Ovary (tissue), 9 donors: ENCODE data around the gene PUS7L. TPM values are rescaled to one million over a fixed set of nuclear protein-coding genes. Genes with fewer than 3 reads are reported as not detected.
"Not testable (repeated sequence)": the region's sequence is repeated elsewhere in the genome, so short reads cannot be mapped to it uniquely, and the experiment has no call there.

Experiments
- DNase-seq, 5 donors: peaks; one replicate each; pipeline ENCODE4 v3.0.0-alpha.2; 2019 to 2020
- H3K27ac ChIP-seq, 2 donors: fragments of 200-600 bp; one replicate each; pipeline versions ENCODE4 v1.5.1 to v1.8.0; 2019 to 2022
- H3K27me3 ChIP-seq: fragments of 200-600 bp; one replicate; pipeline ENCODE4 v1.8.0; 2022
- H3K36me3 ChIP-seq: fragments of 200-600 bp; sonication (generic); one replicate; pipeline ENCODE4 v1.5.1; 2019
- H3K4me1 ChIP-seq: one replicate; pipeline ENCODE4 v1.8.1; 2013; ENCODE audit warnings: mild to moderate bottlenecking, moderate library complexity; ENCODE audit not compliant: insufficient read depth
- H3K4me3 ChIP-seq: fragments of 200-600 bp; sonication (generic); one replicate; pipeline ENCODE4 v1.5.1; 2017
- H3K9me3 ChIP-seq, 2 donors: fragments of 200-600 bp in 1 of 2; sonication (generic) in 1 of 2; one replicate each; pipeline versions ENCODE4 v1.5.1 to v1.8.1; 2013 to 2019; ENCODE audit warnings: mild to moderate bottlenecking in 1 of 2, moderate library complexity in 1 of 2
- EP300 ChIP-seq: sonication (generic); formaldehyde crosslinking; IDR thresholded peaks from one replicate; pipeline ENCODE4 v1.6.1; 2017; ENCODE audit warnings: antibody characterized with exemption
- POLR2A ChIP-seq: fragments of 450-650 bp; IDR thresholded peaks from one replicate; pipeline ENCODE4 v1.6.1; 2017; ENCODE audit warnings: antibody characterized with exemption, mild to moderate bottlenecking, moderate library complexity
- whole genome bisulfite sequencing, 3 donors: extraction: QIAGEN DNeasy Blood & Tissue Kit in 1 of 3; methylation state at CpG; one replicate each; pipeline versions ENCODE4 v1.1.5 to v1.1.7; 2013 to 2017; 5-methylcytosine and 5-hydroxymethylcytosine counted together
- intact Hi-C, 4 donors: fragments of 100-400 bp; cut with DNase I; formaldehyde crosslinking; loops; one replicate each; pipeline versions ENCODE4 v1.11.0 to v1.15.1; 2022 to 2023
- polyA plus RNA-seq, 2 donors: library from polyadenylated mRNA; stranded (reverse); fragments of 200-250 nt in 1 of 2; fragments of 350-450 nt in 1 of 2; fragmentation: Illumina TruSeq in 1 of 2; extraction: RNeasy Lipid Tissue Mini Kit (QIAGEN cat#74804) in 1 of 2; gene quantifications; one replicate each; pipeline ENCODE4 v1.2.3, GENCODE V29; 2013 to 2014
- total RNA-seq, 7 donors: library from RNA; depleted of rRNA in 2 of 7; stranded (reverse); fragments of >200 nt in 2 of 7; fragmentation: NEBNext Ultra II Directional in 3 of 7; extraction: Animal tissue kit (Norgen Biotek cat#: 25700) in 3 of 7; gene quantifications; one replicate each; pipeline versions ENCODE4 v1.1.0 to v1.2.4, GENCODE V29; 2016 to 2023
- TF ChIP-seq, protein P1 (sequence below), 3 donors: fragments of 450-650 bp in 2 of 3; fragments of 200-600 bp in 1 of 3; IDR thresholded peaks; one replicate each; pipeline versions ENCODE4 v1.5.1 to v1.8.0; 2016 to 2022; ENCODE audit warnings: antibody characterized with exemption in 3 of 3, mild to moderate bottlenecking in 1 of 3
- donor health status: DM: no; HTN: no; CAD: no; lungs with moderate emphysema.
- donor health status: DM: no; HTN: no; CAD: no.
- donor health status: Bipolar disorder and iron deficiency.
- donor health status: DM: yes; HTN: yes; CAD: no.
- donor health status: DM: no; HTN: no; CAD: no.
- donor health status: DM: yes; HTN: yes; CAD: no.

Gene PUS7L
- total and polyA plus RNA-seq, 9 donors = 1.6 to 25.3 (median 11.8) TPM

DNA sequence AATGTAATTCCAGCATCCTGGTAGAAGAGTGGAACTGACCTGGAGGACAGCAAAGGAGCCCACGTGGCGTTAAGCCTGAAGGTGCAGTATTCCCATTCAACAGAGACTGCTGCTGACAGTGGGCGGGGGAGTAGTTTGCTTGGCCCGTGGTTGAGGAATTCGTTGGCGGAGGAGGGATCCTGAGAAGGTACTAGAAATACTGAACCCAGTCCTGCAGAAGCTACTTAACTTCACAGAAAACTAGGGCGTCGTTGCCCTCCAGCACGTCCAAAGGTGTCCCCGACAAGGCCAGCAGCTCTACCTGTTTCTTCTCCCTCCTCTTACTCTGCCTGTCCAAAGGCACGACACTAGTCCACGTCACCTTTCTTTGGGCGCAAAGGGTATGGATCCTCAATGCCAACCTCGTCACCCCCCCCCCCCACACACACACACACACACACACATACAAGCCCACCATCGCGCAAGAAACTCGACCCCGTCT lies 303 bp downstream of the PUS7L start:
- WGBS, 3 donors = 0 to 1% (median 0%) methylated on average over 18 of the region's 18 CpGs
- peak in 2 of 5 donors; percentile 34 to 53 for DNase-seq
- no peaks in the 10 kb centered on the region for H3K9me3 ChIP-seq
- no peaks in the 10 kb centered on the region for H3K27me3 ChIP-seq
- H3K4me3 ChIP-seq = peak overlapping the region; percentile 89
- H3K36me3 ChIP-seq = no peaks in the 10 kb centered on the region
- H3K27ac ChIP-seq = peak overlapping the region in 1 of 2 donors; percentile 72
- H3K4me1 ChIP-seq = peaks cover 12% of the 10 kb centered on the region
- TF ChIP-seq, protein P1, sequence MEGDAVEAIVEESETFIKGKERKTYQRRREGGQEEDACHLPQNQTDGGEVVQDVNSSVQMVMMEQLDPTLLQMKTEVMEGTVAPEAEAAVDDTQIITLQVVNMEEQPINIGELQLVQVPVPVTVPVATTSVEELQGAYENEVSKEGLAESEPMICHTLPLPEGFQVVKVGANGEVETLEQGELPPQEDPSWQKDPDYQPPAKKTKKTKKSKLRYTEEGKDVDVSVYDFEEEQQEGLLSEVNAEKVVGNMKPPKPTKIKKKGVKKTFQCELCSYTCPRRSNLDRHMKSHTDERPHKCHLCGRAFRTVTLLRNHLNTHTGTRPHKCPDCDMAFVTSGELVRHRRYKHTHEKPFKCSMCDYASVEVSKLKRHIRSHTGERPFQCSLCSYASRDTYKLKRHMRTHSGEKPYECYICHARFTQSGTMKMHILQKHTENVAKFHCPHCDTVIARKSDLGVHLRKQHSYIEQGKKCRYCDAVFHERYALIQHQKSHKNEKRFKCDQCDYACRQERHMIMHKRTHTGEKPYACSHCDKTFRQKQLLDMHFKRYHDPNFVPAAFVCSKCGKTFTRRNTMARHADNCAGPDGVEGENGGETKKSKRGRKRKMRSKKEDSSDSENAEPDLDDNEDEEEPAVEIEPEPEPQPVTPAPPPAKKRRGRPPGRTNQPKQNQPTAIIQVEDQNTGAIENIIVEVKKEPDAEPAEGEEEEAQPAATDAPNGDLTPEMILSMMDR (IDR thresholded peaks at IDR 0.05) = no peak
- TF ChIP-seq EP300 (no peak), POLR2A (no peak)
- intact Hi-C loops = no loop called here

DNA sequence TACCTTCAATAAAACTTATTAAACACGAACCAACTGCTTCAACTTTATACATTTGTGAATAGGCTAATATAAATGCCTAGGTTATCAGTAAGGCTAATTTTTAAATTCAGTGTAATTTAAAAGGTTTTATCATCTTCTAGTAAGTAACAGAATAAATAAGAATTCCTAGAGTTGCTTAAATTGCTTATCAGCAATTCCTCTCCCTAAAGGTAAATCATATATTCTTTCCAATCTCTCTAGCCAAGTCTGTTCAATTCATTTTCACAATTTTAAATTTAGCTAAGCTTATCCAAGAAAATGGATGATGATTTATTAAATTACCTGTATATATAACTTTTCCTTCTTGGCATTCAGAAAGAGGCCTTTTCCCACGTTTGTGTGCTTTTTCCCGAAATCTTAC lies 4.6 kb downstream of the PUS7L start:
- Histone ChIP-seq H3K4me1 (peaks cover 5% of the 10 kb centered on the region), H3K36me3 (no peaks in the 10 kb centered on the region), H3K27ac (no peak overlapping the region), H3K27me3 (no peaks in the 10 kb centered on the region), H3K4me3 (no peak overlapping the region), H3K9me3 (peaks cover 0 to 3% of the 10 kb centered on the region in 2 donors)
- TF ChIP-seq, protein P1 (IDR thresholded peaks at IDR 0.05) = no peak
- TF ChIP-seq EP300 (no peak), POLR2A (no peak)
- no peak for DNase-seq
- 88 to 90% (median 90%) methylated on average over 3 of the region's 3 CpGs for WGBS, 3 donors
- intact Hi-C loops = no loop called here

- H3K4me1 ChIP-seq, intact Hi-C loops, H3K4me3 ChIP-seq, H3K27me3 ChIP-seq, DNase-seq, H3K36me3 ChIP-seq, H3K9me3 ChIP-seq, H3K27ac ChIP-seq: not testable (repeated sequence)
- 94 to 97% (median 94%) methylated on average over 5 to 6 of the region's 6 CpGs for WGBS, 3 donors
Measured at GRCh38 chr12:43751360-43751759, 7.2 kb downstream of the PUS7L start.

DNA sequence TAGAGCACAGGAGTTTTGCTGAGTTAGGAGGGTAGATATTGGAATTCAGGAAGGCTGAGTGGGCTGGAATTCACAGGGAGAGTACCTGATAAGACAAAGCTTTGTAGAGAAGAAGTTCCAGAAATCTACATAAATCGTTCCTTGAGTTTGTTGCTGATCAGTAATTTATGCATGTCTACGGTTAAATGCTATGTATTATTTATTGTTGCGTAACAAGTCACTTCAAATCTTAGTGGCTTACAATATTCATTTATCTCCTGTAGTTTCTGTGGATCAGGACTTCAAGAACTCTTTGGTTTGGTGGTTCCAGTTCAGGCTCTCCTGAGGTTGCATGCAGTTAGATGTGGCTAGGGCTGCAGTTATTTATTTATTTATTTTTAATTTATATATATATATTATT lies 7.8 kb downstream of the PUS7L start:
- Histone ChIP-seq H3K27ac (no peak overlapping the region), H3K4me3 (no peak overlapping the region), H3K27me3 (no peaks in the 10 kb centered on the region), H3K36me3 (no peaks in the 10 kb centered on the region), H3K4me1 (no peaks in the 10 kb centered on the region), H3K9me3 (peaks cover 0 to 3% of the 10 kb centered on the region in 2 donors)
- WGBS, 3 donors = 85 to 93% (median 93%) methylated on average over 3 of the region's 3 CpGs
- no peak for TF ChIP-seq EP300
- TF ChIP-seq POLR2A = no peak
- TF ChIP-seq, protein P1 (IDR thresholded peaks at IDR 0.05) = no peak
- intact Hi-C loops = no loop called here
- no peak for DNase-seq

GRCh38 chr12:43749016-43749415 lies 9.6 kb downstream of the PUS7L start:
- Histone ChIP-seq H3K9me3 (peaks cover 0 to 3% of the 10 kb centered on the region in 2 donors), H3K27me3 (no peaks in the 10 kb centered on the region), H3K4me3 (no peak overlapping the region), H3K27ac (no peak overlapping the region), H3K4me1 (no peaks in the 10 kb centered on the region), H3K36me3 (no peaks in the 10 kb centered on the region)
- TF ChIP-seq EP300 = no peak
- no peak for TF ChIP-seq POLR2A
- TF ChIP-seq, protein P1 (IDR thresholded peaks at IDR 0.05) = no peak
- intact Hi-C loops = no loop called here
- DNase-seq = no peak
- 84 to 97% (median 87%) methylated on average over 5 of the region's 5 CpGs for WGBS, 3 donors
